ENCODE measurements around the gene UBE2H.

- TF ChIP-seq CTCF (IDR thresholded peaks at IDR 0.05; ENCODE audit: low read depth, low read length) (no peak), MYC (IDR thresholded peaks at IDR 0.05; ENCODE audit: low read depth, low read length) (no peak)
Measured at GRCh38 chr7:129886167-129886817, 66.5 kb downstream of the UBE2H start.

All from NB4 (cell line).